Stimulated activated CD8-positive, alpha-beta memory T cell treated with anti-CD3 and anti-CD28 coated beads, Interleukin-7, amount 100 ng/mL, for 1 hour (primary cell): ENCODE results near the gene ADAMTS20.

Source experiments
- DNase-seq, 2 donors: peaks; one replicate each; pipeline ENCODE4 v3.0.0-alpha.2; 2020; ENCODE audit warnings: low read depth in 2 of 2

ADAMTS20 gene

GRCh38 chr12:43480591-43480990 is 71.4 kb downstream of the ADAMTS20 start:
- no peak for DNase-seq

- DNase-seq, result no peak
Observed at GRCh38 chr12:43462741-43463140, 89.3 kb downstream of the ADAMTS20 start.

- DNase-seq, result no peak
Observed at GRCh38 chr12:43462080-43462479, 89.9 kb downstream of the ADAMTS20 start.

- DNase-seq, result no peak
Observed at GRCh38 chr12:43459285-43459684, 92.7 kb downstream of the ADAMTS20 start.

GRCh38 chr12:43453761-43454160 is 98.2 kb downstream of the ADAMTS20 start:
- DNase-seq, result no peak

- peak in 1 of 2 donors; percentile 5 for DNase-seq
Observed at GRCh38 chr12:43444940-43445564, 107.0 kb downstream of the ADAMTS20 start.

GRCh38 chr12:43436597-43436996 is 115.4 kb downstream of the ADAMTS20 start:
- no peak for DNase-seq

- no peak for DNase-seq
Observed at GRCh38 chr12:43434614-43435013, 117.4 kb downstream of the ADAMTS20 start.

GRCh38 chr12:43428088-43428600 is 123.9 kb downstream of the ADAMTS20 start:
- no peak for DNase-seq

- no peak for DNase-seq
Observed at GRCh38 chr12:43425361-43425760, 126.6 kb downstream of the ADAMTS20 start.

GRCh38 chr12:43416981-43417380 is 135.0 kb downstream of the ADAMTS20 start:
- no peak for DNase-seq

- no peak for DNase-seq
Observed at GRCh38 chr12:43407816-43408645, 144.0 kb downstream of the ADAMTS20 start.

- no peak for DNase-seq
Observed at GRCh38 chr12:43406801-43407200, 145.2 kb downstream of the ADAMTS20 start.

GRCh38 chr12:43402436-43402835 is 149.6 kb downstream of the ADAMTS20 start:
- no peak for DNase-seq

GRCh38 chr12:43401096-43401495 is 150.9 kb downstream of the ADAMTS20 start:
- DNase-seq, result no peak

GRCh38 chr12:43396671-43397070 is 155.3 kb downstream of the ADAMTS20 start:
- DNase-seq, result no peak

- DNase-seq, result no peak
Observed at GRCh38 chr12:43392116-43392515, 159.9 kb downstream of the ADAMTS20 start.

- no peak for DNase-seq
Observed at GRCh38 chr12:43381879-43382278, 170.1 kb downstream of the ADAMTS20 start.

- no peak for DNase-seq
Observed at GRCh38 chr12:43378448-43378847, 173.6 kb downstream of the ADAMTS20 start.

GRCh38 chr12:43370263-43370662 is 181.7 kb downstream of the ADAMTS20 start:
- no peak for DNase-seq

- DNase-seq, result no peak
Observed at GRCh38 chr12:43362910-43363694, 188.9 kb downstream of the ADAMTS20 start.

GRCh38 chr12:43361031-43361710 is 190.8 kb downstream of the ADAMTS20 start:
- no peak for DNase-seq
